ENCODE measurements around the gene OR56B1.

Gene OR56B1

GRCh38 chr11:5737670-5738392 lies 1.6 kb downstream of the OR56B1 start:
- DNase-seq: no peak

DNA sequence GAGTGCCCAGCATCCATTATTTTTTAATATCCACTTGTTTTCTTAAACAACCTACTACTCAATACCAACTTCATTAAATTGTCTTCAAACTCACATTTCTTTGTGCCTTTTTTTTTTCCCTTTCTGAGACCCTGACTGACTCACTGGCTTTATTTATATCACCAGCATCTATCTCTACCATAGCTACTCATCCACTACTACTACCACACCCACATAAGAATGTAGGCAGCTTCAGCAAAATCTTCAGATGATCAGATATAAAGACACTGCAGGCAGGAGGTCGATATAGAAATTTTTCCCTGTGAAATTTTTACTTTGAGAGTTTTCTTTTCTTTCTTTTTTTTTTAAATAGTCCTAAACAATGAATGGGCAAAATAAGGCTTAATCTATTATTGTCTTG lies 2.2 kb downstream of the OR56B1 start:
- no peak for DNase-seq

- no peak for DNase-seq
Observed at GRCh38 chr11:5746614-5747013, 10.4 kb downstream of the OR56B1 start.

- no peak for DNase-seq
Observed at GRCh38 chr11:5749836-5750235, 13.6 kb downstream of the OR56B1 start.

- DNase-seq: no peak
Observed at GRCh38 chr11:5753943-5754342, 17.7 kb downstream of the OR56B1 start, which contains the start of gene OR52N4. Gene OR52N4, plus strand, starts transcription at chr11:5754243. Its CDS starts 498 bp downstream, at chr11:5754741.

DNA sequence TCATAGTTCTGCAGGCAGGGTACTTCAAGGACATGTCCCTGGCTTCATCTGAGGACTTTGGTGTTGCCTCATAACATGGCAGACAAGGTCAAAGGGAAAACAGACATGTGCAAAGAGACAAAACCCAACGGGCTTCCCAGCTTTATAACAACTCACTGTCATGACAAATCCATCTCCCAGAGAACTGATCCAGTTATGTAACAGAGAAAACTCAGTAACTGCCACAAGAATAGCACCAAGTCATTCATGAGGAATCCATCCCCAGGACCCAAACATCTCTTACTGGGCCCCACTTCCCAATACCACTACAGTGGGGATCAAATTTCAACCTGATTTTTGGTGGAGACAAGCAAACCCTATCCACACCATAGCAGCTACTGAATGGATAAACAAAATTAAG lies 30.8 kb downstream of the OR56B1 start:
- DNase-seq: no peak

- DNase-seq: no peak
Observed at GRCh38 chr11:5783255-5783654, 47.0 kb downstream of the OR56B1 start, which contains the start of gene OR52N5. Gene OR52N5, minus strand, starts transcription at chr11:5783355. Its CDS starts 4,721 bp downstream, at chr11:5778634.
